Astrocyte of the spinal cord (primary cell): Measurements from ENCODE around the gene KY.
A peak's percentile ranks its signal among the peaks of the same experiment; 100 is the strongest.

Source experiments
- DNase-seq: peaks from one replicate; pipeline ENCODE4 v3.0.0; 2011; ENCODE audit warnings: low read depth, low spot score
- H3K4me3 ChIP-seq: 2 replicates; pipeline ENCODE4 v1.5.1; 2011; ENCODE audit warnings: low read depth, mild to moderate bottlenecking, low read length, moderate library complexity
- CTCF ChIP-seq: IDR thresholded peaks from 2 replicates; pipeline ENCODE4 v1.5.1; 2012; ENCODE audit warnings: low read depth, mild to moderate bottlenecking, low read length, inconsistent platforms
- in situ Hi-C: cut with HindIII; loops from 2 replicates; pipeline ENCODE4 v1.10.0; 2017; ENCODE audit warnings: low sequenced_read_pairs

Gene KY

GRCh38 chr3:134675726-134676256, 25.0 kb upstream of the KY start:
- in situ Hi-C loops, result no loop called here
- DNase-seq, result peak; percentile 12
- no peak overlapping the region for H3K4me3 ChIP-seq
- TF ChIP-seq CTCF, result no peak

DNA sequence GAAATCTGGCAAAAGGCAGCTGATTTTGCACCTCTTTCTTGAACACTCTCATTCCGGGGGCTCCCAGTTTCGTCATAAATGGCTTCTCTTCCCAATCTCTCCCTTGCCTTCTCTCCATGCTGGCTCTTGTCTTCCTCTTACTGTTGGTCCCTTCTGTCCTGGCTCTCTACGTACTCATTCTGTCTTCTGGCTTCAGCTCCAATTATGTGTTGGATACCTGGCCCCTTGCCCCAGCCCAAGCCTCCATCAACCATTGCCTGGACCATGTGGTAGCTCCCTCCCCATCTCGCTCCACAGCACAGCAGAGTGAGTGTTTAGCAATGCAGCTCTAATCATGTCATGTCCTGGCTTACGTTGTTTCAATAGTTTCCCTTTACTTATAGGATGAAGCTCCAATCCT, 21.7 kb upstream of the KY start:
- H3K4me3 ChIP-seq, result no peak overlapping the region
- in situ Hi-C loops, result no loop called here
- TF ChIP-seq CTCF, result no peak
- DNase-seq, result no peak

GRCh38 chr3:134667956-134668355, 17.1 kb upstream of the KY start:
- no peak overlapping the region for H3K4me3 ChIP-seq
- TF ChIP-seq CTCF, result no peak
- in situ Hi-C loops, result no loop called here
- DNase-seq, result no peak

DNA sequence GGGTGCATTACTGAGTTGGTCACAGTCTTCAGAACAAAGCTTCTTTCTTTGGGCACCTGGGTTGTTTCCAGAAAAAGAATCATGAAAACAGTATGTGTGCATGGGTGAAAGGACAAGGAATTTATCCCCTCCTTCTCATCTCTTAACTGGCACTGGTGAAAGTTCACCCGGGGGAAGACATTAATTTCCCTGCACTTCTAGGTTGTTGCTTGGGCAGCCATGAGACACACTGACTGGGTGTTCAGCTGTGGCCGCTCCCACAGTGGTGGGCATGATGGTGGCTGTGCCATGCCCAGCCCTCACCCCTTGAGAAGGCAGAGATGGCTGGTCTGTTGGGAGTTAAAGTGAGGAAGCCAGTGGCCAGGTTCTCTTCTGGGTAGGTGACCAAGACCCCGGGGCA, 16.6 kb upstream of the KY start:
- no peak for TF ChIP-seq CTCF
- H3K4me3 ChIP-seq, result no peak overlapping the region
- no peak for DNase-seq
- in situ Hi-C loops, result no loop called here

DNA sequence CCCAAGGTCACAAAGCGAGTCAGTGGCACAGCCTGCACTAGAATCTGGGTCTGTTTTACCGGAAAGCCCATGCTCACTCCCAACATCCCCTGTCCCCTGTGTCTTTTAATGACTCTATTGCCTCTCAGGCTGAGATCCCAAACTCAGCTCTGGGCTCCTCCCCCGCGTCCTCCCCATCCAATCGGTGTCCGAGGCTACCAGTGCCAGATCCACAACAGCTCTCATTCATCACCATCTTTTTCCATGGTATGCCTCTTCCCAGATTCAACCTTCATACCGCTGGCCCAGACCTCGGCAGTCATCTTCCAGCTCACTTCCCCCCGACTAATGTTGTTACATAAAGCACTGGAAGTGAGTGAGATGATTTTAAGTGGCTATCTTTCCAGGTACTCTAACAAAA, 16.1 kb upstream of the KY start:
- no peak for DNase-seq
- in situ Hi-C loops, result no loop called here
- no peak for TF ChIP-seq CTCF
- H3K4me3 ChIP-seq, result no peak overlapping the region

DNA sequence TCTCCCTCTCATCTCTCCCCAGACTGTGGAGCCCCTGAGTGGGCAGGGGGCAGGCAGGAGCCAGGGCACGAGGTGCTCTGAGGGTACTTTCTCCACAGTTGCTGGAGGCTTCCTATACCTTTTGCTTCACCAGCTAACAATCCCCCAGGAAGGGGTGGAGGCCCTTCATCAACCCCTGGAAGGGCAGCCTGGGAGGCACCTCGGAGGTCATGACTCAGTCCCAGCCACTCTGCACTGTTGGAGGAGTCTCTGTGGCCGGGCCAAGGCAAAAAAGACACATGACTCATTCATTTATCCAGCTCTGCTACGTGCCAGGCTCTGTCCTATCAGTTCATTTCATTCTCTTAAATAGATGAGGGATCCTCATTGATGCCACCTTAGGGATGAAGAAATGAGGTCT, 15.6 kb upstream of the KY start:
- H3K4me3 ChIP-seq, result no peak overlapping the region
- DNase-seq, result peak; percentile 18
- in situ Hi-C loops, result no loop called here
- no peak for TF ChIP-seq CTCF

DNA sequence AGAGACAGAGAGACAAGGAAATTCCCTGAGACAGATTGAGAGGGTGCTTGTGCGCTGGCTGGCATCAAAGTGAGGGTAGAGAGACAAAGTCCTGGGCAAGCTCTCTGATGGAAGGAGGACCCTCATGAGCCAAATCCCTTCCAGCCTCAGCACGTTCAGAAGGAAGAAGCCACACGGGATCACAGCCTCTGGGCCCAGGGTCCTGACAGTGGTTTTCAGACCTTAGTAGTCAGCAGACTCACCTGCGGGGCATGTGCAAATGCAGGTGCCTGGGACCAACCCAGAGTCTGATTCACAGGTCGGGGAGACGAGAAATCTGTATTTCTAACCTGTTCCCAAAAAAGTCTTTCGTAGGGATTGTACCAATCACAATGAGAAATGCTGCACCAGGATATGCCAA, 15.2 kb upstream of the KY start:
- in situ Hi-C loops, result no loop called here

More for the DNA sequence above, 15.2 kb upstream of the KY start:
- no peak for TF ChIP-seq CTCF
- DNase-seq, result no peak
- H3K4me3 ChIP-seq, result no peak overlapping the region
